Mesothelial cell of epicardium (in vitro differentiated cells): ENCODE results near the gene C12orf75. TPM values are rescaled to one million over a fixed set of nuclear protein-coding genes. Genes with fewer than 3 reads are reported as not detected.
"Not testable (repeated sequence)": the region's sequence is repeated elsewhere in the genome, so short reads cannot be mapped to it uniquely, and the experiment has no call there.

Experiments
- DNase-seq, 2 experiments: peaks; one replicate each; pipeline ENCODE4 v3.0.0; 2021; ENCODE audit warnings: low spot score in 2 of 2; ENCODE audit not compliant: unreplicated experiment in 2 of 2
- H3K27ac Mint-ChIP-seq: 2 replicates; pipeline ENCODE4 v1.8.0; 2021; ENCODE audit warnings: mixed read lengths
- H3K27me3 Mint-ChIP-seq: 2 replicates; pipeline ENCODE4 v1.8.0; 2021; ENCODE audit warnings: low read depth, mixed read lengths
- H3K36me3 Mint-ChIP-seq: 2 replicates; pipeline ENCODE4 v1.8.0; 2021; ENCODE audit warnings: mixed read lengths
- H3K4me1 Mint-ChIP-seq: 2 replicates; pipeline ENCODE4 v1.8.0; 2021; ENCODE audit warnings: mixed read lengths
- H3K4me3 Mint-ChIP-seq: 2 replicates; pipeline ENCODE4 v1.8.0; 2021; ENCODE audit warnings: mild to moderate bottlenecking, moderate library complexity, mixed read lengths
- H3K9me3 Mint-ChIP-seq: 2 replicates; pipeline ENCODE4 v1.8.0; 2021; ENCODE audit warnings: mixed read lengths
- total RNA-seq: library from RNA; stranded (reverse); gene quantifications from 3 replicates; pipeline ENCODE4 v1.2.1, GENCODE V29; 2021
- TF ChIP-seq, protein P1 (sequence below): fragments of 200-600 bp; sonication (generic); IDR thresholded peaks from one replicate; pipeline ENCODE4 v1.5.0; 2021; ENCODE audit warnings: antibody characterized with exemption; ENCODE audit not compliant: unreplicated experiment

The C12orf75 gene
- total RNA-seq, 1 donor from 2014 or later, result 15.6 TPM

DNA sequence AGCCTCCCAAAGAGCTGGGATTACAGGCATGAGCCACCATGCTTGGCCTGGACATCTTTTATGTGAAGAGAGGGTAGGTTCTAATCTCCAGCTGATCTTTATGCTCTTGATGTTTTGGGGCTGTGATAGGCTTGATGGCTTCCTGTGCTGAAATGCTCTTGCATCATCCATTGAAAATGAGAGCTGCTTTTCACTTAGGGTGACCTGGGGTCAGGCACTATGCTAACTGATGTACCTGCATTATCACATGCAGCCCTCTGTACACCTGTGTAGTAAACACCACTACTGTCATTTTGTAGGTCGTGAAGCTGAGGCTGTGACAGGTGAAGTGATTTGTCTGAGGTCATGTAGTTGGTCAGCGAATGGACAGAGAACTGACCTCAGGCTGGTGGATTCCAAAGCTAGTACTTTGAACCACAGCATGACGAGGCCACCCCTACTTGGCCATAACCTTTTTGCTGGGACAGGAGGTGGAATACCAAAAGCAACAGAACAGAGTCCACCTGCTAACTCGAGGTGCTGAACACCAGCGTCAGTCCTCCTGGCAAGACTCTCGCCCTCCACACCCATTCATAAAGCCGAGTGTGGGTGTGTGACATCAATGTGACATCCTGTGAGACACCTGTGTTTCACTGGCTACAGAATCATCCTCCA, 69.1 kb downstream of the C12orf75 start:
- H3K36me3 Mint-ChIP-seq, result no peaks in the 10 kb centered on the region
- H3K4me3 Mint-ChIP-seq, result no peak overlapping the region
- H3K27me3 Mint-ChIP-seq, result no peaks in the 10 kb centered on the region
- TF ChIP-seq, protein P1, sequence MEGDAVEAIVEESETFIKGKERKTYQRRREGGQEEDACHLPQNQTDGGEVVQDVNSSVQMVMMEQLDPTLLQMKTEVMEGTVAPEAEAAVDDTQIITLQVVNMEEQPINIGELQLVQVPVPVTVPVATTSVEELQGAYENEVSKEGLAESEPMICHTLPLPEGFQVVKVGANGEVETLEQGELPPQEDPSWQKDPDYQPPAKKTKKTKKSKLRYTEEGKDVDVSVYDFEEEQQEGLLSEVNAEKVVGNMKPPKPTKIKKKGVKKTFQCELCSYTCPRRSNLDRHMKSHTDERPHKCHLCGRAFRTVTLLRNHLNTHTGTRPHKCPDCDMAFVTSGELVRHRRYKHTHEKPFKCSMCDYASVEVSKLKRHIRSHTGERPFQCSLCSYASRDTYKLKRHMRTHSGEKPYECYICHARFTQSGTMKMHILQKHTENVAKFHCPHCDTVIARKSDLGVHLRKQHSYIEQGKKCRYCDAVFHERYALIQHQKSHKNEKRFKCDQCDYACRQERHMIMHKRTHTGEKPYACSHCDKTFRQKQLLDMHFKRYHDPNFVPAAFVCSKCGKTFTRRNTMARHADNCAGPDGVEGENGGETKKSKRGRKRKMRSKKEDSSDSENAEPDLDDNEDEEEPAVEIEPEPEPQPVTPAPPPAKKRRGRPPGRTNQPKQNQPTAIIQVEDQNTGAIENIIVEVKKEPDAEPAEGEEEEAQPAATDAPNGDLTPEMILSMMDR, result no peak
- H3K9me3 Mint-ChIP-seq, result peaks cover 8% of the 10 kb centered on the region
- DNase-seq, result no peak
- H3K27ac Mint-ChIP-seq, result no peak overlapping the region
- H3K4me1 Mint-ChIP-seq, result peaks cover 5% of the 10 kb centered on the region

DNA sequence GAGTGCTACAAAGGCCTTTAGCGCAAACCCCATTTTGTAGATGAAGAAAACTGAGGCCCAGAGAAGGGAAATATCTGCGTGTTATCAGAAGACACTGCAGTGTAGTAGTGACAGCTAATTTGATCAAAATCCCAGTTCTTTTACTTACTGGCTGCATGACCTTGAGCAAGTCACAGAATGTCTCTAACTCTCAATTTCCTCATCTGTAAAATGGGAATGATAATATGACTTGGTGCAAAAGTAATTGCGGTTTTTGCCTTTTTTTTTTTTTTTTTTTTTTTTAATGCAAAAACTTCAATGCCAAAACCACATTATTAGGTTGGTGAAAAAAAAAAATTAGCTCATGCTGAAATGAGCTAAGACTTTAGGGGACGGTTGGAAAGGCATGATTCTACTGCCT, 69.7 kb downstream of the C12orf75 start:
- Mint-ChIP-seq H3K4me1 (peaks cover 5% of the 10 kb centered on the region), H3K9me3 (peaks cover 12% of the 10 kb centered on the region), H3K27ac (no peak overlapping the region), H3K36me3 (no peaks in the 10 kb centered on the region), H3K4me3 (no peak overlapping the region), H3K27me3 (no peaks in the 10 kb centered on the region)
- DNase-seq, result no peak
- TF ChIP-seq, protein P1, result no peak

DNA sequence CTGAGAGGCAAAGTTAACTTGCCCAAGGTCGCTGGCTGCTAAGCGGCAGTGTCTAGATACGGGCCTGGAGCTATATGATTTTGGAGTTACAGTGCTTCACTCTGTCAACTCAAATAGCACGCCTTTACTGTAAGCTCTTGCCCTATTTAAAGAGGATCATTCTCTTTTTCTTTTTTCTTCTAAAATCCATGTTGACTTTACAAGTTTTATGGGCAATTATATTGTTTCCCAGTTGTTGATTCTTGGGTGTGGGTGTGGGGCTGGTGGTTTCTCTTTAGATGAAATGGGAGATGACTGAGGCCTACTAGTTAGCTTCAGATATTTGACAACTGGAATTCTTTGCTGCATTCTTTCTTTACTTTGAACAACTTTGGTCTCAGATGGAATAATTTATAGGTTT, 70.7 kb downstream of the C12orf75 start:
- no peak overlapping the region for H3K4me3 Mint-ChIP-seq
- TF ChIP-seq, protein P1, result no peak
- H3K27ac Mint-ChIP-seq, result peak overlapping the region; percentile 21
- DNase-seq, result no peak
- H3K9me3 Mint-ChIP-seq, result peaks cover 12% of the 10 kb centered on the region
- H3K4me1 Mint-ChIP-seq, result peaks cover 5% of the 10 kb centered on the region
- no peaks in the 10 kb centered on the region for H3K27me3 Mint-ChIP-seq
- H3K36me3 Mint-ChIP-seq, result no peaks in the 10 kb centered on the region

DNA sequence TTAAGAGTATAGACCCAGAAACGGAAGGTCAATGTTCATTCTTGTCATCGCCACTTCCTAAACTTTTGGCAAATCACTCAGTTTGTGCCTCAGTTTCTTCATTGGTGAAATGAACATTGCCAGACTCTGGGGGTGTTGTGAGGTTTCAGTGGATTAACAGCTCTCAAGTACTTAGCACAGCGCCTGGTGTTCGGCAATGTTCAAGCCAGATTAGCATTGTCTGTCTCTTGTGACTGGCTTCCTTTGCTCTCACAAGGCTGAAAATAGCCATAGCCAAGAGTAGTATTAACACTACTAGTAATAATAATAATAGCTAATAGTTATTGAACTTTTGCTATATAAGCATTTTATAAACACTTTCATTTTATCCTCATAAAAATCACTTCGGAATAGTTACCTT, 71.9 kb downstream of the C12orf75 start:
- TF ChIP-seq, protein P1, result no peak
- H3K4me3 Mint-ChIP-seq, result no peak overlapping the region
- DNase-seq, result no peak
- H3K4me1 Mint-ChIP-seq, result peaks cover 5% of the 10 kb centered on the region
- no peak overlapping the region for H3K27ac Mint-ChIP-seq
- H3K27me3 Mint-ChIP-seq, result no peaks in the 10 kb centered on the region
- peaks cover 12% of the 10 kb centered on the region for H3K9me3 Mint-ChIP-seq
- no peaks in the 10 kb centered on the region for H3K36me3 Mint-ChIP-seq

DNA sequence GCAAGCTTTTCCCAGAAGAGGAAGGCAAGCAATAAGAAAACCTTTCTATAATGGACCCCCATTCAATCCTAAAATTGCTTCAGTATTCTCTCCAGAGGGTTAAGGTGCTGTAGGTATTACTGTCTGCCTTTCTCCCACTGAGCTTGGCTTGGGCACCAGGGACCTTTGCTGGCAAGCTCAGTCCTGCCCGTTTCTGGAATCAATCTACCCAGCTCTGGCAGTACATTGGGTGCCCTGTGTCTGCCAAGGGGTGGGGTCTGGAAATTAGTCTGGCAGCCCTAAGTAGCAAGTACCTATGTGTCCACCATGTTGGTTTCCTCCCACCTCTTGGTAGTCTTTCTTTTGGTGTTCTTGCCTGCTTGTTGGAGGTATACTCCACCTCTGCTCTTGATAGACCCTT, 72.6 kb downstream of the C12orf75 start:
- TF ChIP-seq, protein P1, result no peak
- H3K9me3 Mint-ChIP-seq, result peaks cover 11% of the 10 kb centered on the region
- no peak overlapping the region for H3K27ac Mint-ChIP-seq
- H3K27me3 Mint-ChIP-seq, result no peaks in the 10 kb centered on the region
- no peak overlapping the region for H3K4me3 Mint-ChIP-seq
- H3K36me3 Mint-ChIP-seq, result no peaks in the 10 kb centered on the region
- H3K4me1 Mint-ChIP-seq, result peaks cover 5% of the 10 kb centered on the region
- no peak for DNase-seq

DNA sequence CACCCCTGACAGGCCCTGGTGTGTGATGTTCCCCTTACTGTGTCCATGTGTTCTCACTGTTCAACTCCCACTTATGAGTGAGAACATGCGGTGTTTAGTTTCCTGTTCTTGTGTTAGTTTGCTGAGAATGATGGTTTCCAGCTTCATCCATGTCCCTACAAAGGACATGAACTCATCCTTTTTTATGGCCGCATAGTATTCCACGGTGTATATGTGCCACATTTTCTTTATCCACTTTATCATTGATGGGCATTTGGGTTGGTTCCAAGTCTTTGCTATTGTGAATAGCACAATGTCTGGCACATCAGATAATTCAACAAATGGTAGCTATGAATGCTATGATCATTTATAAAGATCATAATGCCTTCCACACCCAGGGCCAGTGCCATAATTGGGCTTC, 73.6 kb downstream of the C12orf75 start:
- DNase-seq, H3K27ac Mint-ChIP-seq, H3K4me3 Mint-ChIP-seq, H3K27me3 Mint-ChIP-seq, H3K4me1 Mint-ChIP-seq, H3K9me3 Mint-ChIP-seq, H3K36me3 Mint-ChIP-seq: not testable (repeated sequence)
